HCT116 (cell line): ENCODE data around the gene PLEKHA5. TPM values are rescaled to one million over a fixed set of nuclear protein-coding genes. Genes with fewer than 3 reads are reported as not detected.

Experiments
- ATAC-seq: fragments of 200-7000 bp; cut with Tn5 transposase; 2 replicates; pipeline ENCODE4 v1.9.1; 2020; ENCODE audit warnings: mild to moderate bottlenecking, moderate library complexity
- BruUV-seq: library from RNA; stranded (reverse); fragments of 400-500 nt; replicated peaks from 2 replicates; lab custom pipeline; 2021; lab: Mats Ljungman, UMichigan
- CTCF ChIA-PET: fragments of 300-600 bp; sonication (Branson Sonifier 250); formaldehyde crosslinking; loops from one replicate; lab custom pipeline; 2021; ENCODE audit warnings: antibody characterized with exemption; lab: Charles Lee
- POLR2A ChIA-PET: fragments of 300-600, 350-600 bp; sonication (Branson Sonifier 250); formaldehyde crosslinking; loops from one replicate; lab custom pipeline; 2021; ENCODE audit warnings: antibody characterized with exemption; lab: Charles Lee
- RAD21 ChIA-PET, 2 experiments: fragments of 300-600 bp; sonication (Branson Sonifier 250); formaldehyde crosslinking; loops; one replicate each; lab custom pipeline; 2023; ENCODE audit warnings: low total read pairs in 2 of 2; ENCODE audit not compliant: uncharacterized antibody in 2 of 2, unreplicated experiment in 2 of 2, low non-redundant PET in 1 of 2; lab: Charles Lee
- DNase-seq: peaks from one replicate; pipeline ENCODE4 v3.0.0-alpha.2; 2010; ENCODE audit warnings: low read depth, low spot score
- H2AFZ ChIP-seq: fragments of 200-600 bp; shearing (Covaris generic), sonication (generic); 2 replicates; pipeline ENCODE4 v1.6.1; 2017; ENCODE audit warnings: low read depth, mixed run types, mixed read lengths, antibody characterized with exemption, low read length; ENCODE audit not compliant: poor library complexity, severe bottlenecking
- H3K27ac ChIP-seq: 2 replicates; pipeline ENCODE4 v1.5.1; 2012; ENCODE audit warnings: low read depth, low read length
- H3K27me3 ChIP-seq: fragments of 200-600 bp; sonication (generic); 2 replicates; pipeline ENCODE4 v1.6.1; 2016; ENCODE audit warnings: mixed run types, low read length, mixed read lengths; ENCODE audit not compliant: insufficient read depth
- H3K36me3 ChIP-seq, 2 experiments: fragments of 200-500 bp in 1 of 2; fragments of 200-600 bp in 1 of 2; sonication (Bioruptor generic) in 1 of 2; sonication (generic) in 1 of 2; 2 replicates each; pipeline versions ENCODE4 v1.5.1 to v1.6.1; 2014 to 2016; ENCODE audit warnings: low read length in 2 of 2, inconsistent platforms in 1 of 2, mixed read lengths in 1 of 2, mixed run types in 1 of 2; ENCODE audit not compliant: insufficient read depth in 2 of 2, control insufficient read depth in 1 of 2
- H3K4me1 ChIP-seq, 2 experiments: fragments of 200-600 bp in 1 of 2; sonication (generic) in 1 of 2; 2 replicates each; pipeline versions ENCODE4 v1.5.1 to v1.6.1; 2012 to 2017; ENCODE audit warnings: low read length in 2 of 2, inconsistent platforms in 1 of 2, mild to moderate bottlenecking in 1 of 2, mixed read lengths in 1 of 2, mixed run types in 1 of 2, moderate library complexity in 1 of 2; ENCODE audit not compliant: insufficient read depth in 2 of 2, control insufficient read depth in 1 of 2
- H3K4me2 ChIP-seq: fragments of 200-600 bp; sonication (generic); 2 replicates; pipeline ENCODE4 v1.6.1; 2017; ENCODE audit warnings: mixed run types, low read length, mixed read lengths
- H3K4me3 ChIP-seq, 2 experiments: fragments of 200-600 bp in 1 of 2; sonication (generic) in 1 of 2; replicated peaks in 1 of 2; 2 replicates each; pipeline ENCODE4 v1.5.1; 2011 to 2016; ENCODE audit warnings: low read length in 2 of 2, control low read depth in 1 of 2, low read depth in 1 of 2, mild to moderate bottlenecking in 1 of 2, mixed read lengths in 1 of 2, mixed run types in 1 of 2
- H3K79me2 ChIP-seq: fragments of 200-600 bp; sonication (generic); 2 replicates; pipeline ENCODE4 v1.6.1; 2017; ENCODE audit warnings: mild to moderate bottlenecking, mixed run types, low read length, moderate library complexity, mixed read lengths; ENCODE audit not compliant: insufficient read depth
- H3K9ac ChIP-seq: fragments of 200-600 bp; sonication (generic); 2 replicates; pipeline ENCODE4 v1.6.1; 2016; ENCODE audit warnings: low read length, mixed read lengths
- H3K9me2 ChIP-seq: fragments of 200-600 bp; sonication (generic), shearing (Covaris generic); 2 replicates; pipeline ENCODE4 v1.6.1; 2017; ENCODE audit warnings: mixed run types, mild to moderate bottlenecking, moderate library complexity; ENCODE audit not compliant: insufficient read depth
- H3K9me3 ChIP-seq, 2 experiments: fragments of 200-500 bp in 1 of 2; fragments of 200-600 bp in 1 of 2; sonication (Bioruptor generic) in 1 of 2; sonication (generic) in 1 of 2; 2 replicates each; pipeline ENCODE4 v1.6.1; 2014 to 2017; ENCODE audit warnings: low read length in 2 of 2, mixed read lengths in 2 of 2, inconsistent platforms in 1 of 2, low read depth in 1 of 2, mild to moderate bottlenecking in 1 of 2, mixed run types in 1 of 2, moderate library complexity in 1 of 2; ENCODE audit not compliant: control insufficient read depth in 1 of 2, insufficient read depth in 1 of 2
- H4K20me1 ChIP-seq: fragments of 200-600 bp; sonication (generic), shearing (Covaris generic); 2 replicates; pipeline ENCODE4 v1.6.1; 2017; ENCODE audit warnings: mixed run types, mild to moderate bottlenecking, moderate library complexity; ENCODE audit not compliant: insufficient read depth
- EGR1 ChIP-seq: IDR thresholded peaks from 2 replicates; pipeline ENCODE4 v1.6.1; 2012; ENCODE audit warnings: low read depth
- EZH2 ChIP-seq: fragments of 200-600 bp; sonication (generic); IDR thresholded peaks from 2 replicates; pipeline ENCODE4 v1.6.1; 2017; ENCODE audit warnings: antibody characterized with exemption, mixed run types
- FOSL1 ChIP-seq: IDR thresholded peaks from 2 replicates; pipeline ENCODE4 v1.6.1; 2012; ENCODE audit warnings: low read depth
- JUND ChIP-seq: IDR thresholded peaks from 2 replicates; pipeline ENCODE4 v1.6.1; 2012
- POLR2AphosphoS5 ChIP-seq: IDR thresholded peaks from 2 replicates; pipeline ENCODE4 v1.6.1; 2011; ENCODE audit warnings: mild to moderate bottlenecking, low read depth, low read length, moderate library complexity
- RAD21 ChIP-seq: IDR thresholded peaks from 2 replicates; pipeline ENCODE4 v1.6.1; 2012; ENCODE audit warnings: low read depth, mild to moderate bottlenecking
- SP1 ChIP-seq: IDR thresholded peaks from 2 replicates; pipeline ENCODE4 v1.6.1; 2012; ENCODE audit warnings: low read depth
- SRF ChIP-seq: IDR thresholded peaks from 2 replicates; pipeline ENCODE4 v1.6.1; 2012; ENCODE audit warnings: low read depth
- ZFX ChIP-seq: fragments of 450-650 bp; IDR thresholded peaks from 2 replicates; pipeline ENCODE4 v1.6.1; 2017
- intact Hi-C: fragments of 100-400 bp; cut with micrococcal nuclease; formaldehyde crosslinking; loops from 2 replicates; pipeline ENCODE4 v1.10.0; 2022
- total RNA-seq: library from RNA; stranded (reverse); gene quantifications from one replicate; pipeline ENCODE4 v1.2.1, GENCODE V29; 2021; ENCODE audit not compliant: unreplicated experiment
- TF ChIP-seq, protein P1 (sequence below): IDR thresholded peaks from 2 replicates; pipeline ENCODE4 v1.6.1; 2012
- TF ChIP-seq, protein P2 (sequence below): IDR thresholded peaks from 2 replicates; pipeline ENCODE4 v1.6.1; 2012

Gene PLEKHA5
- total RNA-seq, 1 experiment from 2014 or later, result 18.9 TPM

DNA sequence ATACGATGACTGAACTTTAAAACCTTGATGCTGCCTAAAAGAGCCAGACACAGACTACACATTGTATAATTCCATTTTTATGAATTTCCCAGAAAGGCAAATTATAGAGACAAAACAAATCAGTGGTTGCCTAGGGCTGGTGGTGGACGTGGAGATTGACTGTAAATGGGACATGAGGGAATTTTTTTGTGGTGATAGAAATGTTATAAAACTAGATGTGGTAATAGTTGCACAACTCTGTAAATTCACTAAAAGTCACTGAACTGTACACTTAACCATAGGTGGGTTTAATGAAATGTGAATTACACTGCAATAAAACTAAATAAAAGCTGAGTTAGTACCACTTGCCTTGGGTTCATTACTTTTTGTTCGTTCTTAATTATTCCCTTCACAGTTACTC, 72.1 kb downstream of the PLEKHA5 start (continued):
- TF ChIP-seq JUND (no peak), SP1 (no peak), RAD21 (no peak), POLR2AphosphoS5 (no peak), FOSL1 (no peak), EGR1 (no peak)
- TF ChIP-seq, protein P1, sequence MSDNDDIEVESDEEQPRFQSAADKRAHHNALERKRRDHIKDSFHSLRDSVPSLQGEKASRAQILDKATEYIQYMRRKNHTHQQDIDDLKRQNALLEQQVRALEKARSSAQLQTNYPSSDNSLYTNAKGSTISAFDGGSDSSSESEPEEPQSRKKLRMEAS, result no peak

DNA sequence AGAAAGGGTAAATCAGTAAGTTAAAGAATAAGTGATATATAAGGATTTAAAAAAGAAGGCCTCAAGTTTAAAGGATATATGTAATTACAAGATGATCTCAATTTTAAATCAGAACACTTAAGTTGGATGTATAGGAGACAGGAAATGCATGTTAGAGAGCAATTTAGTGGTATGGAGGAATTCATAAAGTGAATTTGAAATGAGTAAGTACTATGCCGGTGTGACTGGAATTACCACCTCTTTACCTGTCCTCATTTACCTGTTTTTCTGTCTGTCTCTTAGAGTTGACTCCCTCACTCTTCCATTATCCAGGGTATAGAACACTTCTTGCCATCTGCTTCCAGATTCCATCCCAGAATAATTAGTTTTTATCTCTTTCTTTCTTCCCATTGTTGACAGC, 73.5 kb downstream of the PLEKHA5 start:
- no peak overlapping the region for H2AFZ ChIP-seq
- ChIA-PET RAD21 (no interaction called here), CTCF (no interaction called here), POLR2A (no interaction called here)
- H3K9me3 ChIP-seq, result no peaks in the 10 kb centered on the region
- H3K27me3 ChIP-seq, result no peaks in the 10 kb centered on the region
- DNase-seq (no peak), ATAC-seq (no peak)
- no peak overlapping the region for H3K4me3 ChIP-seq
- H3K27ac ChIP-seq, result no peak overlapping the region
- peaks cover 21% of the 10 kb centered on the region for H3K79me2 ChIP-seq
- H3K9me2 ChIP-seq, result no peaks in the 10 kb centered on the region
- no peaks in the 10 kb centered on the region for H4K20me1 ChIP-seq
- no peaks in the 10 kb centered on the region for H3K36me3 ChIP-seq
- no peaks in the 10 kb centered on the region for H3K4me1 ChIP-seq
- no TSS peak for BruUV-seq
- H3K4me2 ChIP-seq, result no peak overlapping the region
- no peak overlapping the region for H3K9ac ChIP-seq
- TF ChIP-seq EZH2, result no peak
- no peak for TF ChIP-seq SRF
- TF ChIP-seq EGR1, result no peak
- TF ChIP-seq RAD21, result no peak
- no peak for TF ChIP-seq JUND
- no peak for TF ChIP-seq ZFX
- TF ChIP-seq, protein P2, sequence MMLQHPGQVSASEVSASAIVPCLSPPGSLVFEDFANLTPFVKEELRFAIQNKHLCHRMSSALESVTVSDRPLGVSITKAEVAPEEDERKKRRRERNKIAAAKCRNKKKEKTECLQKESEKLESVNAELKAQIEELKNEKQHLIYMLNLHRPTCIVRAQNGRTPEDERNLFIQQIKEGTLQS, result no peak
- TF ChIP-seq FOSL1, result no peak
- intact Hi-C loops, result no loop called here
